ENCODE measurements around the gene PRR14. TPM values are rescaled to one million over a fixed set of nuclear protein-coding genes. Genes with fewer than 3 reads are reported as not detected.

The PRR14 gene
- polyA plus RNA-seq, 3 donors: 27.8 to 54.7 (median 30.6) TPM

DNA sequence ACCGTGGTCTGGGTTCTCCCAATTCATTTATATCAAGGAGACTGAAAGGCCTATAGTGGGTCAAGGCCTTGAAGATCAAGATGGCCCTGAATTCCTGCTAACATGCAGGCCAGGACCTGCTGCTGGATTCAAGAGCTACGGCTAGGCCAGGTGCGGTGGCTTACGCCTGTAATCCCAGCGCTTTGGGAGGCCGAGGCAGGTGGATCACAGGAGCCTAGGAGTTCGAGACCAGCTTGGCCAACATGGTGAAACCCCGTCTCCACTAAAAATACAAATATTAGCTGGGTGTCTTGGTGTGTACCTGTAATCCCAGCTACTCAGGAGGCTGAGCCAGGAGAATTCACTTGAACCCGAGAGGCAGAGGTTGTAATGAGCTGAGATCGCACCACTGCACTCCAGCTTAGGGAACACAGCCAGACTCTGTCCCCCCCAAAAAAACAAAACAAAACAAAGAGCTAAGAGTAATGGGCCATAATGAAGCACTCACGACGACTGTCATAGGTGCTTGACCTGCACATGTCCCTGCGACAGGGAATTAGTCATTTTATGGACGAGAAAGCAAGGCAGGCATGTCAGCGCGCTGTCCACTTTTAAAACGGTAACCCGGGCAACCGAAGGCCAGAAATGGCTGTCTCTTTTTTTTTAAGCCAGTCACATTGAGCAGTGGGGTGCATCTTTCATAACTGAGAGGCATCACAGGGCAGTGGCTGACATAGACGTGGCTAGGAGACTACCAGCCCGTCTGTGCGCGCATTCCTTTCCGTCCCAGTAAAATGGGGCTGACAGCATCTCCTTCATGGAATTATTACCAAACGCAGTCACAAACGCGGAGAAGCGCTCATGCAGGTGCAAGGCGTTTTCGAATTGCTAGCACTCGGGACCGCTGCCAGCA lies 6.5 kb downstream of the PRR14 start:
- no peak overlapping the region for H3K27ac ChIP-seq (ENCODE audit: low read depth, low read length)
- 29 to 37% (median 34%) methylated on average over 32 of the region's 32 CpGs for WGBS, 3 donors

DNA sequence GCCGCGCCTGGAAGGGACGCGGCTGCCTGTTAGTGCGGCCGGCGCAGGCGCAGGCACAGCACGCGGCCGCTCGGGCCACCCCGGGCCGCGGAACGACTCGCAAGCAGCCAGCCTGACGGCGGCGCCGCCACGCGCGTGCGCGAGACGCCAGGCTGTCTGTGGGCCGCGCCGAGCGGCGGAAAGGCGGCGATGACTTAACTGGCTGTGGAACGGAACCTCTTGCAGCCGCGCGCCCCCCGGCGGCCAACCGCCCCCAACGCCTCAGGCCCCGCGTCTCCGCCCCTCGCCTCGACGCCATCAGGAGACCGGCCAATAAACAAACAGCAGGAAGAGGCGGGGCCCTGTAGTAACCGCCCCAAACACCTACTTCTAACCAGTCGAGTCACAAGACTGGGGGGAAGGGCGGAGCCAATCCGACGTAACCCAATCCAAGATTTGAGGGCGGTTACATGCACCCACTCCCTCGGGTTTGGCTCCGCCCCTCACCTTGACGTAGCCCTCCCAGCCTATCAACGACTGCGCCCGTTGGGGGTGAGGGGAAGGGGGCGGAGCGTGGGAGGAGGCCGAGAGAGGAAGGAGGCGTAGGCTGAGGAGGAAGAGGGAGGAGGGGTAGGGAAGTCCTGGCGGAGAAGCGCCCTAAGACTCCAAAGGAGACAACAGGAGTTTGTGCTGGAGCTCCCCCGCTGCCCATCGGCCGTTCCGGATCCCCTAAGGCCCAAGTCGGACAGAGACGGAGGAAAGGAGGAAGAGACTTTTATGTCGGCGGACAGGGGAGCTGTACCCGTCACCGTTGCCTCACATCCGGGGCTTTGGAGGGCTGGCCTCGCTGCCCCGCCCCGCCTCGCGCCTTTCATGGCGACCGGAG lies 7.3 kb downstream of the PRR14 start, which contains the start of gene FBRS:
Gene FBRS, plus strand, starts transcription at position 566 of the 865 bp plus-strand sequence. CDS start 1,088 bp downstream, outside the sequence.
- WGBS, 3 donors: 0 to 1% (median 1%) methylated on average over 80 to 86 of the region's 86 CpGs
- H3K27ac ChIP-seq (ENCODE audit: low read depth, low read length): peak within 1 kb of the TSS; percentile 22

DNA sequence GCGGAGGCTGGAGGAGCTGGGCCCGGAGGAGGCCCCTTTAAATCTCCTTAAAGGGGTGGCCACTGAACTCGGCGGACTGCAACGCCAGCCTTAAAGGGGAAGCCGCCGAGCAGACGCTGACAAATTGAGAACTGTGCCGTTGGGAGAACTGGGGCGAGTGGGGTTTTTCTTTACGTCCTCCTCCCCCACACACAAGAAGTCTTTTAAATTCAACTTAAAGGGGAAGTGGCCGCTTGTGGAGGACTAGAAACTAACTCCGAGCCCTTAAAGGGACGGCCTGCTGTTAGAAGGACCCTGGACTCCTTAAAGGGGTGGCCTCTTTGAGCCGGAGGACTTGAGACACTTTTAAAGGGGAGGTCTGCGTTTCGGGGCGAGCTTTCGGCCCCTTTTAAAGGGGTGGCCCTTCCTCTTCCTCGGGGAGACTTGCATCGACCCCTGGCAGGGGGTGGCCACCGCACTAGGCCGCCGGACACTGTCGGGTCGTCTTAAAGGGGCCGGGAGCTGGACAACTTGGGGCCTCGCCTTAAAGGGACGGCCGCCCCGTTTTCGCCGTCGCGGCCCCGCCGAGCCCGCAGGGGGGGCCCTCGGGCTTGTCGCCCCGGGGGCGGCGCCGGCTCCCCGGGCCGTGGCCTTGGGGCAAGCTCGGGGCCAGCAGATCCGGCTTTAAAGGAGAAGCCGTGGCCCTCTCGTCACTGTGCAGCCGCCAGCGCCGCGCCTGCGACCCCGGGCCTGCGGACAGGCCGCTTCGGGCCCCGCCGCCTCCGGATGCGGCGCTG lies 8.2 kb downstream of the PRR14 start:
- 0 to 1% (median 0%) methylated on average over 56 to 64 of the region's 64 CpGs for WGBS, 3 donors

DNA sequence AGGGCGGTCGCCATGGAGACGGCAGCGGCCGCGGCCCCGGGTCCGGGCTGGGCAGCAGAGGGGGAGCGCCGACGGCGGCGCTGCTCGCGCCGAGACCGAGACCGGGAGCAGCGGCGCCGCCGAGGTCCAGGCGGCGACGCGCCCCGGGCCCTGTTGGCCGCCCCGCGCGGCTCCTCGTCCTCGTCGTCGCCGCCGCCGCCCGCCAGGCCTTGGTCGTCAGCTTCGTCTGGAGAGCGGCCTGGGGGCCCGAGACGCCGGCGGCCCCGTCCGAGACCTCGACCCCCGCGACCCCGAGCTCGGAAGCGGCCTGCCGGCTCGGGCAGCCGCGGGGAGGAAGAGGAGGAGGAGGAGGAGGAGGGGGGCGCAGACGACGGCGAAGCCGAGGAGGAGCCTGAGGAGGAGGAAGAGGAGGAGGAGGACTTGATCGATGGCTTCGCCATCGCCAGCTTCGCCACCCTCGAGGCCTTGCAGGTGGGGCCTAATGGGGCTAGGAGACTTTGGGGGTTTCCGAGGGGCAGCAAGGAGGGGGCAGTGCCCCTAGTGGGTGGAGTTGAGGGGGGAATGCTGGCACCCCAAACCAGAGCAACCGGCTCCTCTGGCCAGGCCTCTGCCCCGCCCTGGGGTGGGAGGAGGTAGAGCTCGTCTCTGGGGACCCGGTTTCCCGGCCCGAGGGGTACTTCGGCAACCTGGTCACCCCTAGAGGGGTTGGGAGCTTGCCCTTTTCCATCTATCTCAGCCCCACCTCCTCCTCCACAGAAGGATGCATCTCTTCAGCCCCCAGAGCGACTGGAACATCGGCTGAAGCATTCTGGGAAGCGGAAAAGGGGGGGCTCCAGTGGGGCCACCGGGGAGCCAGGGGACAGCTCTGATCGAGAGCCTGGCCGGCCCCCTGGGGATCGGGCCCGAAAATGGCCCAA lies 9.0 kb downstream of the PRR14 start:
- peak overlapping the region; percentile 22 for H3K27ac ChIP-seq (ENCODE audit: low read depth, low read length)
- 0 to 1% (median 1%) methylated on average over 52 to 82 of the region's 84 CpGs for WGBS, 3 donors

More for the DNA sequence above, 8.2 kb downstream of the PRR14 start:
- peak overlapping the region; percentile 22 for H3K27ac ChIP-seq (ENCODE audit: low read depth, low read length)

DNA sequence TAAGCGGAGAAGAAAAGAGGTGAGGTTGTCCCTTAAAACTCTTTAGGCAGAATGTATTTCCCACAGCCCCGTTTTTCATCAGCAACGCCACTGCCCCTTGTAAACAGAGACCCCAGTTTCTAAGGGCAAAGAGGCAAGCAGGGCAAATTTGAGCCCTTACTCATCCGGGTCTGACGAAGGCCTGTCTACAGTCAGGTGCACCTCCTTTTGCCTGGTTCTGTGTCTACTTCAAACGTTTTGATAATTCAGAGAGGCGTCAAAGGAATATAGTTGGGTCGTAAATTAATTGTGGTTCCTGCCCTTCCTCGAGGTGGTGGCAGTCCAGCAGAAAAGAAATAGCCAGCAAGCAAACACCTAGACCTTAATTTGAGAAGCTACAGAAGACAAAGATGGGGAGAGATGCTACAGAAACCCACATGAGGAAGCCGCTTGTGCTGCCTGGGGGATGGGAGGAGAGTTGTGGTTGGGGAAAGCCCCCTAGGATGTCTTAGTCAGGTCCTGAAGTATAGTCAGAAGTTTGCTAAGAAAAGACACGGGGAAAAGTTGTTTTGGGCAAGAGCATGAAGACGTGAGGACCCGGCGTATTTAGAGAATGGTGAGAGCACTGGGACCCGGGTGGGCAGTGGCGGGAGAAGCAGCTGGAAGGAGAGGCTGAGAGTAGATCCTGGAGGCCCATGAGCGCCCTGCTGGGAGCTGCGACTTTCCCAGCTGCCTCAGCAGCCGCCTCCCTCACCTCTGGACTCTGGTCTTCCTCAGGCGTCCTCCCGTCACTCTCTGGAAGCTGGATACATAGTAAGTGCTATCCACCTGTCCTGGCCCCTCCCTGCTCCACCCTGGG lies 9.9 kb downstream of the PRR14 start:
- no peak overlapping the region for H3K27ac ChIP-seq (ENCODE audit: low read depth, low read length)
- WGBS, 3 donors: 31 to 42% (median 34%) methylated on average over 20 to 21 of the region's 21 CpGs

DNA sequence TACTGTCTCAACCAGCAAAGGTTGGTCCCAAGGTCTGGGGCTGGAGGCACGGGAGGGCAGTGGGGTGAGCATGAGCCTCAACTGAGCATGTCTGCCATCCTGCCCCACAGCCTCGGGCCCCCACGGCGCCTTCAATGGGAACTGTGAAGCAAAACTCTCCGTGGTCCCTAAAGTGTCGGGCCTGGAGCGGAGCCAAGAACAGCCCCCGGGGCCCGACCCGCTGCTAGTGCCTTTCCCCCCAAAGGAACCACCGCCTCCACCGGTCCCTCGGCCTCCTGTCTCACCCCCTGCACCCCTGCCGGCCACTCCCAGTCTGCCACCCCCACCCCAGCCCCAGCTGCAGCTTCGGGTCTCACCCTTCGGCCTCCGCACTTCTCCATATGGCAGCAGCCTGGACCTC lies 11.7 kb downstream of the PRR14 start:
- 75 to 89% (median 85%) methylated on average over 13 to 17 of the region's 17 CpGs for WGBS, 3 donors
- H3K27ac ChIP-seq (ENCODE audit: low read depth, low read length): no peak overlapping the region

DNA sequence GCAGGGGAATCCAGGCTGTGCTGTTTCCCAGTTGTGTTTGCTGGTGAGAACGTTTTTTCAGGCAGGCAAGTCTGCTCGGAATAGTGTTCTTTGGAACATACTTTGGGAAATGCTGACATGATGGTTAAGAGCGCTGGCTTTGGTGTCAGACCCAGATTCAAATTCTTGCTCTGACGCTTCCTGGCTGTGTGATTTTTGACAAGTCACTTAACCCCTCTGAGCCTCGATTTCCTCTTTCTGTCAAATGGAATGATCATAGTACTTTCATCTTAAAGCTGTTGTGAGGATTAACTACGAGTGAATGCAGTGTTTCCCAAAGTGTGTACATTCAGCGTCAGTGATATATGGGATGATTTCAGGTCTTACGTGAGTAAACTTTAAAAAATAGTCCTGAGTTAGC lies 12.3 kb downstream of the PRR14 start:
- WGBS, 3 donors: 82 to 86% (median 84%) methylated on average over 8 of the region's 8 CpGs
- H3K27ac ChIP-seq (ENCODE audit: low read depth, low read length): no peak overlapping the region

DNA sequence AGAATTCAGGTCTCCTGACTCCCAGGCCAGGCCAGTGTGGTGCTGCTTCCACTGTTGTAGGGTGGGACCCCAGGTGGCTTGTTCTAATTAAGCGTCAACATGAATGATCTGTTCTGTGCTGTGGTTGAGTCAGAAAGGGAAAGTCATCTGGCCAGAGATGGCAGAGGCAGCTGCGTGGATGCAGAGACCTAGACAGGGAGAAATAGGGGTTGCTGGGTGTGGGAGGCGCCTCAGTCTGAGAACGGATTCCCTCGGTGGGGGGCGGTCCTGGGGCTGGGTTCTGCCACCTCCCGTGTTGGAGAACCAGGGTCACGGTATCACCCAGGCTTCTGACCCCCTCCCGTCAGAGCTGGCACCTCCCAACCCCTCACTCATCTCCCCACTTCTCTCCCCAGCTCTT lies 13.1 kb downstream of the PRR14 start:
- no peak overlapping the region for H3K27ac ChIP-seq (ENCODE audit: low read depth, low read length)
- WGBS, 3 donors: 77 to 81% (median 79%) methylated on average over 7 to 9 of the region's 9 CpGs

DNA sequence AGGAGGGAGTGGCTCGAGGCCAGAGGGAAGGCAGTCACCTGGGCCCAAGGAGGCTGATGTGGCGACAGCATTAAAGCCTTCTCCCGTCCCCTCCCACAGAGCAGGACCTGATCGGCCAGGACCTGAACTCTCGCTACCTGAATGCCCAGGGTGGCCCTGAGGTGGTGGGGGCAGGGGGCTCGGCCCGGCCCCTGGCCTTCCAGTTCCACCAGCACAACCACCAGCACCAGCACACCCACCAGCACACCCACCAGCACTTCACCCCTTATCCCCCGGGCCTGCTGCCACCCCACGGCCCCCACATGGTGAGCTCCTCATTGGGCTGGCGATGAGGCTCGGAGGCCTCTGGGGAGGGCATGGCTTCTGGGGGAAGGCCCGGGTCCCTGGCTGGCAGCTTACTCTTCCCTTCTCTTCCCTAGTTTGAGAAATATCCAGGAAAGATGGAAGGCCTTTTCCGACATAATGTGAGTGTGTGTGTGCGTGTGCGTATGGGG lies 13.9 kb downstream of the PRR14 start:
- WGBS, 3 donors: 87 to 90% (median 89%) methylated on average over 13 to 15 of the region's 15 CpGs
- no peak overlapping the region for H3K27ac ChIP-seq (ENCODE audit: low read depth, low read length)

DNA sequence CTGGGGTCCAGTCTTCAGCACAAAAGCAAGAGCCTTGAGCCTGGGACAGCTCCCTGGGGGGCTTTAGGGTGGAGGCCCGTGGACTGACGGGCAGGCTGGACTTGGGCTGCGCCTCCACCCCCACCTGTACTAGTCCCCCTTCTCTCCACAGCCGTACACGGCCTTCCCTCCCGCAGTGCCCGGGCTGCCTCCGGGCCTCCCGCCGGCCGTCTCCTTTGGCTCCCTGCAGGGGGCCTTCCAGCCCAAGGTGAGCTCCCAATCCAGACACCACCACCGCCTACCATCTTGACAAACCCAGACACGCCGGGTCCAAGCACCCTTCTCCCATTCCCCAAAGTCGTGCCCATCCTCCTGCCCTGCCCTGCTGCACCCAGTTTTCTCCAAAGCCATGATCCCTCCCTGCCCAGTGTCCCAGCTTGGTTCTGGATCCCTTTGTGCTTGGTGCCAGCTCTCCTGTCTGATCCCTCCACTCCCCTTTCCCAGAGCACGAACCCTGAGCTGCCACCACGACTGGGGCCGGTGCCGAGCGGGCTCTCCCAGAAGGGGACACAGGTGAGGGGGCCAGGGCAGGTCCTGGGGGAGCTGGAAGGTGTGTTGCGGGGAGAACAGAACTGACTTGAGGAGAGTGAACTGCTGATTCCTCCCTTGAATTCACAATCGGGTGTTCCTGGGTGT lies 14.5 kb downstream of the PRR14 start:
- H3K27ac ChIP-seq (ENCODE audit: low read depth, low read length): no peak overlapping the region
- 79 to 89% (median 86%) methylated on average over 19 to 22 of the region's 22 CpGs for whole genome bisulfite sequencing, 3 donors

DNA sequence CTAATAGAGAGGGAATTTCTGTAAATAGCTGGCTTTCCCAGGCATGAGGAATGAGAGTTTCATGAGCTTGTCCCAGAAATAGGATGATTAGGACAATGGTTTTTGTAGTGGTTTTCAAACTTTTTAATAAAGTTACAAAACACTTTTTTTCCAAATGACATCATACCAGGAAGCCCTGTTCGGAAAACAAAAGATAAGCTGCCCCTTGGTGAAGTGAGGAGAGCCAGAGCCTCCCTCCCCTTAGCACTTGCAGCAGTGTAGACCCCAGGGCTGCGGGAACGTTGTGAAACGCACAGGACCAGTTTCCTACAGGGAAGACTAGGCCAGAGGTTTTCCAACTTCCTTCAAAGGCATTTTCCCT lies 15.1 kb downstream of the PRR14 start:
- no peak overlapping the region for H3K27ac ChIP-seq (ENCODE audit: low read depth, low read length)
- WGBS, 3 donors: 70 to 73% (median 73%) methylated on average over 4 of the region's 4 CpGs

DNA sequence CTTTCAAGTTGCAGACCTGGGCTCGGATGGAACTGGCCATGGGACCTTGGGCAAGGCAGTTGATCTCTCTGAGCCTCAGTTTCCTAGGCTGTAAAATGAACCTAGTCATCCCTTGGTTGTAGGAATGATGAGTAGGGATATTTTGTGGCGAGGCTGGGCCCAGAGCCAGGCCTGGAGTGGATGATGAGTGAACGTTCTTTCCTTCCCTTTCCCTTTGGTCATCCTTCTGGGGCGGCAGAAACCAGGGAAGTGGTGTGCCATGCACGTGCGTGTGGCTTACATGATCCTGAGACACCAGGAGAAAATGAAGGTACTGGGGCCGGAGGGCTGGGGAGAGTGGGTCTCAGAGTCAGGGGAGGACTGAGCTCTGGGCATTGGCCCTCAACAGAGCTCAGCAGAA lies 15.9 kb downstream of the PRR14 start:
- WGBS, 3 donors: 71 to 84% (median 78%) methylated on average over 7 of the region's 7 CpGs
- H3K27ac ChIP-seq (ENCODE audit: low read depth, low read length): no peak overlapping the region

DNA sequence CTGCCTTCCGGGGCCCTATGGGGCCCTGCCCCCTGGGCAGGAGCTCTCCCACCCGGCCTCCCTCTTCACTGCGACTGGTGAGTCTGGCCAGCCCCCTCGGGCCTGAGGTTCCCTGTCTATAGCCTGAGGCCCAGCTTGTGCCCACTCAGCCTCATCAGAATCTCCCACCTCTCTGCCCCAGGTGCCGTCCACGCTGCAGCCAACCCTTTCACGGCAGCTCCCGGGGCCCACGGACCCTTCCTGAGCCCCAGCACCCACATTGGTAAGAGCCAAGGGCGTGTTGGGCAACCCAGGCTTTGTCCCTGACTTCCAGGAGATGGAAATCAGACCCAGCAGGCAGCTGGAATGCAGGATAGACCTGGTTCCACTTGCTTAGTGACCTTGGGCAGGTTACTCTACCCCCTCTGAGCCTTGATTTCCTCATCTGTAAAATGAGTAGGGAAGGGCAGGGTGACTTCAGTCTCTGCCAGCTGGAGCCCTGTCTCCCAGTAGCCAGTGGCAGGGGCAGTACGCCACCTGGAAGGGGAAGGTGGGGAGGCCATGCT lies 16.7 kb downstream of the PRR14 start:
- WGBS, 3 donors: 85 to 92% (median 86%) methylated on average over 11 of the region's 11 CpGs
- H3K27ac ChIP-seq (ENCODE audit: low read depth, low read length): no peak overlapping the region

DNA sequence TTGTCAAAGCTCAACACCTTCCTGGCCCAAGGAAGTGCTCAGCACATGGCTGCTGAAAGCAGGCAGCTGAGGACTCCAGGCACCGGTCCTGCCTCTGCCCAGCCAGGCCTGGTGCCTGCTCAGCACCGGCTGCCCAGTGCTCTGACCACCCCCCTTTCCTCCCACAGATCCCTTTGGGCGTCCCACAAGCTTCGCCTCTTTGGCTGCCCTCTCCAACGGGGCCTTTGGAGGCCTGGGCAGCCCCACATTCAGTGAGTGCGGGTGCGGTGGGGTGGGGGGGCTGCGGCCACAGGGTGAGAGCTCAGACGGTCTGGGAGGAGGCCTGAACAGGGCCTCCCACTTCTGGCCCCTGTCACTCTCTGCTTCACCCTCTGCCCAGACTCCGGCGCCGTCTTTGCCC lies 17.6 kb downstream of the PRR14 start:
- no peak overlapping the region for H3K27ac ChIP-seq (ENCODE audit: low read depth, low read length)
- WGBS, 3 donors: 73 to 89% (median 83%) methylated on average over 12 of the region's 12 CpGs

DNA sequence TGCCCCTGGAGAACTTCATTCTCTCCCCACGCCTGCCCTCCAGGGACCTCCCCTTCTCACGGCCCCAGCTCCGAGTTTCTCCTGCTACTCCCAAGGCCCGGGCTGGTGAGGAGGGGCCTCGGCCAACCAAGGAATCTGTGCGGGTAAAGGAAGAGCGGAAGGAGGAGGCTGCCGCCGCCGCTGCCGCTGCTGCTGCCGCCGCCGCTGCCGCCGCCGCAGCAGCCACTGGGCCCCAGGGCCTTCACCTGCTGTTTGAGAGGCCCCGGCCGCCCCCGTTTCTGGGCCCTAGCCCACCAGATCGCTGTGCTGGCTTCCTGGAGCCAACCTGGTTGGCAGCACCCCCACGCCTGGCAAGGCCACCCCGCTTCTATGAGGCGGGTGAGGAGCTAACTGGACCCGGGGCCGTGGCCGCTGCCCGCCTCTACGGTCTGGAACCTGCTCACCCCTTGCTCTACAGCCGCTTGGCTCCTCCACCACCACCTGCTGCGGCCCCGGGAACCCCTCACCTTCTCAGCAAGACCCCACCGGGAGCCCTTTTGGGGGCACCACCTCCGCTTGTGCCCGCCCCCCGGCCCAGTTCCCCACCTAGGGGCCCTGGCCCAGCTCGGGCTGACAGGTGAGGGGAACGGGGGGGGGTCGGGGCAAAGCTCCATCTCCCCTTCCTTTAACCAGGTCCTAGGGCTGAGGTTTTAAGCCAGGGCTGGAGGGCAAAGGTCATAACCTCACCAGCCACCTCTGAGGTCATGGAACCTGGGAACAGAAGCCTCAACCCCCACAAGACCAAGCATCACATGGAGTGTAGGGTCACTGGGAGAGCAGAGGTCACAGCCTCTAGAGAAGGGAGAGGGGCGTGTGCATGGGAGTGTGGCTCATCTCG lies 18.5 kb downstream of the PRR14 start:
- WGBS, 3 donors: 89 to 93% (median 92%) methylated on average over 37 to 41 of the region's 41 CpGs

More for the DNA sequence above, 18.5 kb downstream of the PRR14 start:
- no peak overlapping the region for H3K27ac ChIP-seq (ENCODE audit: low read depth, low read length)
